NCI-H128 (cell line): Measurements from ENCODE around the gene ADAMTS14.
"Not testable (repeated sequence)": the region's sequence is repeated elsewhere in the genome, so short reads cannot be mapped to it uniquely, and the experiment has no call there.

Experiments used
- DNase-seq: peaks from one replicate; lab custom pipeline; 2025; ENCODE audit not compliant: unreplicated experiment; lab: John Stamatoyannopoulos, UW

The ADAMTS14 gene

GRCh38 chr10:70769121-70769520, 96.8 kb downstream of the ADAMTS14 start:
- DNase-seq: no peak

GRCh38 chr10:70770001-70770400, 97.7 kb downstream of the ADAMTS14 start:
- no peak for DNase-seq

GRCh38 chr10:70770516-70770915, 98.2 kb downstream of the ADAMTS14 start:
- not testable (repeated sequence) for DNase-seq

- DNase-seq: no peak
These were observed 99.2 kb downstream of the ADAMTS14 start for GRCh38 chr10:70771311-70772194.

GRCh38 chr10:70772627-70773026, 100.3 kb downstream of the ADAMTS14 start:
- DNase-seq: no peak

- no peak for DNase-seq
These were observed 101.2 kb downstream of the ADAMTS14 start for GRCh38 chr10:70773461-70773860.

- no peak for DNase-seq
These were observed 101.9 kb downstream of the ADAMTS14 start for GRCh38 chr10:70773965-70774809.

- no peak for DNase-seq
These were observed 102.7 kb downstream of the ADAMTS14 start for GRCh38 chr10:70774810-70775678.

GRCh38 chr10:70775679-70776454, 103.6 kb downstream of the ADAMTS14 start:
- DNase-seq: no peak

GRCh38 chr10:70776455-70777005, 104.2 kb downstream of the ADAMTS14 start:
- DNase-seq: no peak

GRCh38 chr10:70777063-70777875, 105.0 kb downstream of the ADAMTS14 start:
- no peak for DNase-seq

- no peak for DNase-seq
These were observed 106.1 kb downstream of the ADAMTS14 start for GRCh38 chr10:70778267-70778924.

- no peak for DNase-seq
These were observed 106.8 kb downstream of the ADAMTS14 start for GRCh38 chr10:70779088-70779487.

- DNase-seq: no peak
These were observed 107.4 kb downstream of the ADAMTS14 start for GRCh38 chr10:70779511-70780369.

GRCh38 chr10:70780370-70780760, 108.1 kb downstream of the ADAMTS14 start:
- no peak for DNase-seq

- DNase-seq: no peak
These were observed 108.5 kb downstream of the ADAMTS14 start for GRCh38 chr10:70780772-70781171.

GRCh38 chr10:70781461-70782051, 109.2 kb downstream of the ADAMTS14 start:
- DNase-seq: no peak
